ENCODE data around the gene XRN2. TPM values are rescaled to one million over a fixed set of nuclear protein-coding genes. Genes with fewer than 3 reads are reported as not detected.

XRN2 gene
- total RNA-seq, 4 donors from 2014 or later: 31.9 to 50.9 (median 37.3) TPM

- no peak overlapping the region for H3K4me3 ChIP-seq (ENCODE audit: low read depth, poor library complexity, severe bottlenecking)
- intact Hi-C loops (cut with DNase I; ENCODE audit: low total_unique reads): no loop called here
- no peak for TF ChIP-seq POLR2A (IDR thresholded peaks at IDR 0.05)
- TF ChIP-seq, protein P1, sequence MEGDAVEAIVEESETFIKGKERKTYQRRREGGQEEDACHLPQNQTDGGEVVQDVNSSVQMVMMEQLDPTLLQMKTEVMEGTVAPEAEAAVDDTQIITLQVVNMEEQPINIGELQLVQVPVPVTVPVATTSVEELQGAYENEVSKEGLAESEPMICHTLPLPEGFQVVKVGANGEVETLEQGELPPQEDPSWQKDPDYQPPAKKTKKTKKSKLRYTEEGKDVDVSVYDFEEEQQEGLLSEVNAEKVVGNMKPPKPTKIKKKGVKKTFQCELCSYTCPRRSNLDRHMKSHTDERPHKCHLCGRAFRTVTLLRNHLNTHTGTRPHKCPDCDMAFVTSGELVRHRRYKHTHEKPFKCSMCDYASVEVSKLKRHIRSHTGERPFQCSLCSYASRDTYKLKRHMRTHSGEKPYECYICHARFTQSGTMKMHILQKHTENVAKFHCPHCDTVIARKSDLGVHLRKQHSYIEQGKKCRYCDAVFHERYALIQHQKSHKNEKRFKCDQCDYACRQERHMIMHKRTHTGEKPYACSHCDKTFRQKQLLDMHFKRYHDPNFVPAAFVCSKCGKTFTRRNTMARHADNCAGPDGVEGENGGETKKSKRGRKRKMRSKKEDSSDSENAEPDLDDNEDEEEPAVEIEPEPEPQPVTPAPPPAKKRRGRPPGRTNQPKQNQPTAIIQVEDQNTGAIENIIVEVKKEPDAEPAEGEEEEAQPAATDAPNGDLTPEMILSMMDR (IDR thresholded peaks at IDR 0.05): no peak
- WGBS, 2 donors: 64 to 77% methylated on average over 3 of the region's 3 CpGs
- no peak for DNase-seq (ENCODE audit: low spot score in 2 of 2)
Measured at GRCh38 chr20:21430020-21430419, 126.9 kb downstream of the XRN2 start.

GRCh38 chr20:21432911-21433310, 129.8 kb downstream of the XRN2 start:
- WGBS, 2 donors: 88 to 89% methylated on average over 4 of the region's 4 CpGs
- intact Hi-C loops (cut with DNase I; ENCODE audit: low total_unique reads): no loop called here
- no peak for TF ChIP-seq POLR2A (IDR thresholded peaks at IDR 0.05)
- TF ChIP-seq, protein P1 (IDR thresholded peaks at IDR 0.05): no peak

DNA sequence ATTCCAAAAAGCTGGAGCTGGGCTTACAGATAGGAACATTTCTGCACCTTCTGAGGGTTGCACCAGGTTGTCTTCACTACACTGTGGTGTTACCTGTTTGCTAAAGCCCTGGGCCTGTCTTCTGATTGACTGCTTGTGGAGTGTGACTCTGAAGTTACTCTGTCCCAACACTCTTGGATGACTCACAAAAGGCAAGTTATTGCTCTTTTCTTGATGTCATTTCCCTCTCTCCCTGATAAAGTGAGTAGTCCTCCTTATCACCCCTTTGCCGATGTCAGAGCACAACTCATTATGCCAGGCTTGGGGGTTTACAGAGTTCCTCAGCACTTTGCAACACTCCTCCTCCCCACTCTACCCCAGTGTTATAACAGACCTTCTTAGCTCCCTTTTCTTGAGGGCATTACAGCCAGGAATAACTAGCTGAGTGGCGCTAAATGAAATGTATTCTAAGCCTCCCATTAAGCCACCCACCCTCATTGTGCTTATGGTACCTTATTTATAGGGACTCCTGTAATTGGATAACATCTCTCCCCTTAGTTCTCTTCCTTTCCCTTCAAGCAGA, 130.3 kb downstream of the XRN2 start:
- intact Hi-C loops (cut with DNase I; ENCODE audit: low total_unique reads): no loop called here
- TF ChIP-seq, protein P1 (IDR thresholded peaks at IDR 0.05): no peak
- no peak for TF ChIP-seq POLR2A (IDR thresholded peaks at IDR 0.05)
- DNase-seq (ENCODE audit: low spot score in 2 of 2): no peak
- H3K4me3 ChIP-seq (ENCODE audit: low read depth, poor library complexity, severe bottlenecking): no peak overlapping the region
- 78 to 89% methylated on average over 2 of the region's 2 CpGs for WGBS, 2 donors

More at GRCh38 chr20:21432911-21433310, 129.8 kb downstream of the XRN2 start:
- DNase-seq (ENCODE audit: low spot score in 2 of 2): no peak
- H3K4me3 ChIP-seq (ENCODE audit: low read depth, poor library complexity, severe bottlenecking): no peak overlapping the region

- intact Hi-C loops (cut with DNase I; ENCODE audit: low total_unique reads): no loop called here
- WGBS, 2 donors: 17 to 43% methylated on average over 3 of the region's 3 CpGs
- no peak for DNase-seq (ENCODE audit: low spot score in 2 of 2)
- no peak overlapping the region for H3K4me3 ChIP-seq (ENCODE audit: low read depth, poor library complexity, severe bottlenecking)
- TF ChIP-seq, protein P1 (IDR thresholded peaks at IDR 0.05): no peak
- no peak for TF ChIP-seq POLR2A (IDR thresholded peaks at IDR 0.05)
Measured at GRCh38 chr20:21435576-21435975, 132.4 kb downstream of the XRN2 start.

GRCh38 chr20:21436205-21436604, 133.1 kb downstream of the XRN2 start:
- TF ChIP-seq, protein P1 (IDR thresholded peaks at IDR 0.05): no peak
- TF ChIP-seq POLR2A (IDR thresholded peaks at IDR 0.05): no peak
- no peak overlapping the region for H3K4me3 ChIP-seq (ENCODE audit: low read depth, poor library complexity, severe bottlenecking)
- intact Hi-C loops (cut with DNase I; ENCODE audit: low total_unique reads): no loop called here
- no peak for DNase-seq (ENCODE audit: low spot score in 2 of 2)
- WGBS, 2 donors: 52 to 60% methylated on average over 4 of the region's 4 CpGs

GRCh38 chr20:21437248-21437647, 134.1 kb downstream of the XRN2 start:
- no peak overlapping the region for H3K4me3 ChIP-seq (ENCODE audit: low read depth, poor library complexity, severe bottlenecking)
- TF ChIP-seq, protein P1 (IDR thresholded peaks at IDR 0.05): no peak
- no peak for TF ChIP-seq POLR2A (IDR thresholded peaks at IDR 0.05)
- intact Hi-C loops (cut with DNase I; ENCODE audit: low total_unique reads): no loop called here
- DNase-seq (ENCODE audit: low spot score in 2 of 2): no peak
- WGBS, 2 donors: 77 to 96% methylated on average over 1 of the region's 1 CpG

Measured in lower leg skin (tissue), 4 donors.